ENCODE results near the gene CAMSAP1.

CAMSAP1 gene

GRCh38 chr9:135827866-135828580 lies 79.3 kb downstream of the CAMSAP1 start:
- no peak for DNase-seq

GRCh38 chr9:135827301-135827700 lies 80.0 kb downstream of the CAMSAP1 start:
- no peak for DNase-seq

- no peak for DNase-seq
These were observed 81.2 kb downstream of the CAMSAP1 start for GRCh38 chr9:135826188-135826545.

- DNase-seq: no peak
These were observed 81.7 kb downstream of the CAMSAP1 start for GRCh38 chr9:135825435-135826187.

- no peak for DNase-seq
These were observed 84.3 kb downstream of the CAMSAP1 start for GRCh38 chr9:135823036-135823435.

DNA sequence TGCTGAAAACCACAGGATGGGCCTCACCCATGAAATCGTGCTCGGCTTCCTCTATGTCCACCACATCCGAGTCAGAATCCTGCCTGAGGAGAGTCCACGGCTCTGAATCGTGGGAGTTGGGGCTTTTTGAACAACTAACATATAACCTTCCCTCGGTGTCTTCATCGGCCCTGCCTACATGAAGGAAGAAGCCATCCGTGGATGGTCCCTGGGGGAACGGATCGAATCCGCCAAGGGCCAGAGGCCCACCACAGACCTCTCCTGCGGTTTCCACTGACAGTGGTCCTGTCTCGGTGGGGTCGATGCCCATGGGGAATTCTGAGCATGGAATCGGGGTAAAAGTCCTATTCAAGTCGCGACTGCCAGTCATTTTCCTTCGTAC lies 85.0 kb downstream of the CAMSAP1 start:
- DNase-seq: no peak

DNA sequence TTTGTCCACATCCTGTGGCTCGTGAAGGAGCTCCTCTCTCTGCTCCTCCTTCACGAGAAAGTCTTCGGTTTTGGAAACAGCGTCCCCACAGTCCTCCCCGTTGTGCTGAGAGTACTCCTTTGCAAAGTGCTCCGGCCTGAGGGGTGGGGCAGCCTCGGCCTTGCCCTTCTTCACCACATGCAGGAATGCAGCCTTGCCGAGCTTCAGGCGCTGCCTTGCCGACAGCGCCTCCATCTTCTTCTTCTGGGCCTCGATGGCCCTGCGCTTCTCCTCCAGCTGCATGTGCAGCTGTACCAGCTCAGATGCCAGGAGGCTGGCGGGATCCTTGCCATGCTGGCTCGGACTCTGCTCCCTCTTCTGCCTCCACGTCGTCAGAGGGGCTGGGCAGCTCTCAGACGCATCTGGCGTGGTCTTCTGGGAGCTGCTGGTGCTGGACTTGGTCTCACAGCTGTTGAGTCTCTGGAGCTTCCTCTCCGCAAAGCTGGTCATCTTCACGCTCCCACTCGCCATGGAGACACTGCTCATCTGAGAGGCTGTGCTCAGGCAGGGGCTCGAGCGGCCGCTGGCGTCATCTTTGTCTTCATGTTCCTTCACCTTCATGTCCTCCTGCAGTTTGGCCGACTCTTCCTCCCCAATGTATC lies 85.5 kb downstream of the CAMSAP1 start:
- DNase-seq: no peak

DNA sequence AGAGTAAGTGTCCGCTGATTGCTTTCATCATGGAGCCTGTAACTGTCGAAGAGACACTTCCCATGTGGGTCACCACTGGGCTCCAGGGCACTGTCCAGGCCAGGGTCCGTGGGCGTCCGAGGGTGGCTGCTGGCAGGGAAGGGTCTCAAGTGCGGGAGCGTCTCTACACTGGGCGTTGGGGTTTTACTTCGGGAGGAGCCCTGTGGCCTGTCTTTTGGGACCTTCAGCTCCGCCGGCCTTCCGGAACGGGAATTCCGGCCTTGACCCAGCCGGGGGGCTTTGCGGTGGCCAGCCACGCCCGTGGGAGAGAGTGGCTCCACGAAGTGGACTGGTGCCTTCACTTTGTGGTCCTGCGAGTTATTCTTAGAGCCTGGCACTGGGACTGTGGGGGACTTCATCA lies 86.2 kb downstream of the CAMSAP1 start:
- no peak for DNase-seq

GRCh38 chr9:135820661-135821060 lies 86.7 kb downstream of the CAMSAP1 start:
- DNase-seq: no peak

DNA sequence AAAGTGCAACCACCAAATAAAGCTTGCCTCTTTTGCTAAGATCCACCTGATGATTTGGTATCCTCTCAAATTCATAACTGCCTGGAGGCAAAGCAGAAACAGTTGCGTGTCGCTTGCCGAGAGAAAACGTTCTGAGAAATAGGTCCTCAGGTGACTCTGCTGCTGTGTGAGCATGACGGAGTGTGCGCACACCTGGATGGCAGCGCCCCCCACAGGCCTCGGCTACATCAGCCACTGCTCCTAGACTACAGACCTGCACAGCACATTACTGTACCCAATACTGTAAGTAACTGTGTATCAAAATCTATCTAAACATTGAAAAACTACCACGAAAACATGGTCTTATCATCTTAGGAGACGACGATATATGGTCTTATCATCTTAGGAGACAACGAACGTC lies 87.4 kb downstream of the CAMSAP1 start:
- DNase-seq: no peak

GRCh38 chr9:135818718-135819475 lies 88.4 kb downstream of the CAMSAP1 start:
- no peak for DNase-seq

- no peak for DNase-seq
These were observed 89.2 kb downstream of the CAMSAP1 start for GRCh38 chr9:135817951-135818717.

- no peak for DNase-seq
These were observed 90.7 kb downstream of the CAMSAP1 start for GRCh38 chr9:135816651-135816970.

DNA sequence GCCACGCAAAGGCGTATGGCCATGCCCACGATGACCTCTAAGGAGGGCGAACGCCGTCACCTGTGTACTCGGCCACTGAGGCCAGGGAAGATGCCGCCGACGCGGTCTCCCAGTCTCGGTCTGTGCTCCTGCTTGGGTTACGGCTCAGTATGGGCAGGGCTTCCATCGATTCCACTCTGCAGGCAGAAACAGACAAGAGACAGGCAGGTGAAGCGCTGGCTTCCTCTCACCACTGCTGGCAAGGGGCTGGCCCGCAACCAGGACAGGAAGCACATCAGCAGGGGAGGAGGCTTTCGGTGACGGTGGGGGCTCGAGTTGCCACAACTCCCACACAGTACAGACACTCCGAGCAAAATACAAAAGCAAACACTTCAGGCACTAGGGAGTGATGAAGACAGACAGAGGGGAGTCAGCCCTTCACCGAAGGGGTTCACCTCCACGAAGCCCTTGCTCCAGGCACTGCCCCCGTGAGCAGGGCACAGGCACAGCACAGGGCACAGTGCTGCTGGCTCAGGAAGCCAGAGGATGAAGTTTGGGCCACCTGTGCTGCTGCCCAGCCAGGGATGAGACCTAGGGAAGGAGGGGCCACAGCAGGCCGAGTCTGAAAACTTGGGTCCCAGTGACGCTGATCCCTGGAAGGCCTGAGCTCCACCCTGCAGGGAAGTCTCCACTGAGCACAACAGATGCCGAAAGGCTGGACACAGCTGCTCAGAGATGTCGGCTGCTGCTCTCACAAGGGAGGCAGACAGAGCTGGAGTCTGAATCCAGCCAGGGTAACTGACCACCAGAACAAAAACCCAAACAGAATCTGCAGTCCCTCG lies 91.3 kb downstream of the CAMSAP1 start:
- DNase-seq: no peak

DNA sequence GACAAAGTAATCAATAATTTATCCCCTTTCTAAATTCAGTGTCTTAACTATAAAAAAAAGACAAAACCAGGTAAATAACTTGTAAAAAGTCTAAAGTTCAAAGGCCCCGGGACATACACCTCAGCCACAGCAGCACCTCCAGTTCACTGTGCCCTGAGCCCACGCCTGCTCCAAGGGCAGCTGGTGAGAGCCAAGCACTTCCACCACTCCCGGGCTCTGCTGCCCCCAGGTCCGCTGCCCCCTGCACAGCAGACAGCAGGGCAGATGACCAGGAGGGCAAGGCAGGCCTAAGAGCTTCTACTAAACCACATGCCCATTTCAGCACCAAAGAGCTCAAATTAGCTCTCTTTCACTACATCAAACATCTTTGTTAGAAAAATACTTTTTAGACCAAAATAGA lies 91.9 kb downstream of the CAMSAP1 start:
- DNase-seq: no peak

- DNase-seq: no peak
These were observed 92.8 kb downstream of the CAMSAP1 start for GRCh38 chr9:135814421-135815095.

DNA sequence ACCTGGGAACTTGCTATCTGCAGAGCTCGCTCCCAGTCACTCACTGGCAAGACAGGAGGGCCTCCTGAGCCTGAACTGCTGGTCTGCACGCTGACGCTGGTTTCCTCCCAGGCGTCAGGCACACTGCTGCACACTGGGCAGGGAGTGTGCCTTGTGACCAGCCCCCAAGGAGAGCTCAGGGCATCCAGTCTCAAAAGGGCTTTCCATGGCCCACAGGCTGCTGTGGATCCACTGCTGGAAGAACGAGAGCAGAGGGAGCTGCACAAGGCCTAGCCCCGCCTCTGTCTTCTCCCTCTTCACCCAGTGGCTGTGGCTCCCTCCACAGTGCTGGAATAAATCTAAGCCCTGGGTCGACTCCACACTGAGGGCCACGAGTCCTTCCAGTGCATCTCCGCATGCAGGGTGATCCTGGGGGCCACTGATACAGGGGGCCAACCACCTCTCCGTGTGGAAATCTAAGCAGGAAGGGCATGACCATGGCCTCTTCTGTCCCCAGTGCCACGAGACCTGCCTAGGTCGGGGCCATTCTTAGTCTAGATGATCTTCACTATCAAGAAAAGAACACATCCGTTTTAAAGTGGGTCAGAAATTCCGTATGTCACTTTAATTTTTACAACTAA lies 93.6 kb downstream of the CAMSAP1 start:
- no peak for DNase-seq

GRCh38 chr9:135812961-135813360 lies 94.4 kb downstream of the CAMSAP1 start:
- no peak for DNase-seq

GRCh38 chr9:135811801-135812200 lies 95.5 kb downstream of the CAMSAP1 start:
- DNase-seq: no peak

DNA sequence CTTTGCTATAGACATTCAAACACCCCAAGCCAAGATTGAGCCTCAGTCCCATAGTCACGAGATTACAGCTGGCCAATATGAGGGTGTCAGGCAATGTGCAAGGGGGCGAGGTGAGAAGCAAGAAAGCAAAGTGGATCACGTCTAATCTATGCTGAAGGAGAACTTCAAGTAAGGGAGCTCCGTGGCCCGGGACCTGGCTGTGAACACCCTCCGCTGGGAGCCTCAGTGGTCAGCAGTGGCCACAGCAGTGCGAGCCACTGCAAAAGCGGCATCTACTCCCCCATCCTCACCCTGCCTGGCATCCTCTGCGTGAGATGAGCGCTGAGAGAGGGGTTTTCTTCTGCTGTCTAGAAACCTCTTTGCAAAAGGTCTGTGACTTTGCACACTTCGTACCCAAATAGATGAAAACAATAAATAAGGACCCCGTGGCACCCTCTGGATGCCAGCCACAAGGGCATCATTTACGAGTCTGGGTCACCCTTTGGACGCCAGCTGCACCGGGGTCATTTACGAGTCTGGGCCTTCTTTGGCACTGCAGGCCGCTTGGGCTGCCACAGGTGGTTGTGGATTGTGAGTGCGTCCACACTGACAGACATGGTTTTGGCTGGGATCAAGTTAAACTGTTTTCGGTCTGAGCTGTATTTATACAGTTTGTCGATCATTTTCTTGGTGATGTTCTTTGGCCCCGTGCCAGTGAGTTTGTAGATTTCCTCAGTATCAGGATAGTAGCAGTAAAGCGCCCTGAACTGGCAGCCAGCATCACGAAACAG lies 96.4 kb downstream of the CAMSAP1 start:
- no peak for DNase-seq
